Epithelial cell of proximal tubule (primary cell): ENCODE measurements around the gene QSER1. TPM values are rescaled to one million over a fixed set of nuclear protein-coding genes. Genes with fewer than 3 reads are reported as not detected.

Experiments used
- DNase-seq: peaks from one replicate; pipeline ENCODE4 v3.0.0-alpha.2; 2011; ENCODE audit warnings: low read depth
- H3K4me3 ChIP-seq: 2 replicates; pipeline ENCODE4 v1.5.1; 2011; ENCODE audit warnings: low read depth, mild to moderate bottlenecking, low read length
- CTCF ChIP-seq: conservative IDR thresholded peaks from 2 replicates; pipeline ENCODE4 v1.5.1; 2012; ENCODE audit warnings: low read depth, mild to moderate bottlenecking, low read length
- total RNA-seq: library from RNA; depleted of rRNA; stranded (reverse); fragments of >200 nt; gene quantifications from 2 replicates; pipeline ENCODE4 v1.2.3, GENCODE V29; 2015

Gene QSER1
- total RNA-seq, 1 donor from 2014 or later = 18.6 TPM

GRCh38 chr11:32947978-32948377 is 55.4 kb downstream of the QSER1 start:
- no peak overlapping the region for H3K4me3 ChIP-seq

GRCh38 chr11:32949739-32950138 is 57.1 kb downstream of the QSER1 start:
- no peak for DNase-seq
- no peak overlapping the region for H3K4me3 ChIP-seq
- TF ChIP-seq CTCF = no peak

More at GRCh38 chr11:32947978-32948377, 55.4 kb downstream of the QSER1 start:
- DNase-seq = no peak
- TF ChIP-seq CTCF = no peak

- no peak overlapping the region for H3K4me3 ChIP-seq
- no peak for TF ChIP-seq CTCF
- no peak for DNase-seq
Observed at GRCh38 chr11:32952421-32952820, 59.8 kb downstream of the QSER1 start.

- no peak for DNase-seq
- H3K4me3 ChIP-seq = no peak overlapping the region
- TF ChIP-seq CTCF = no peak
Observed at GRCh38 chr11:32953700-32954099, 61.1 kb downstream of the QSER1 start.

- TF ChIP-seq CTCF = peak; percentile 63
- no peak for DNase-seq
- no peak overlapping the region for H3K4me3 ChIP-seq
Observed at GRCh38 chr11:32960553-32961164, 68.0 kb downstream of the QSER1 start.

GRCh38 chr11:32962016-32962415 is 69.4 kb downstream of the QSER1 start:
- no peak for TF ChIP-seq CTCF
- no peak for DNase-seq

GRCh38 chr11:32963721-32964120 is 71.1 kb downstream of the QSER1 start:
- H3K4me3 ChIP-seq = no peak overlapping the region
- DNase-seq = no peak
- no peak for TF ChIP-seq CTCF

More at GRCh38 chr11:32962016-32962415, 69.4 kb downstream of the QSER1 start:
- no peak overlapping the region for H3K4me3 ChIP-seq
